ENCODE results near the gene ARMC3.

Gene ARMC3

DNA sequence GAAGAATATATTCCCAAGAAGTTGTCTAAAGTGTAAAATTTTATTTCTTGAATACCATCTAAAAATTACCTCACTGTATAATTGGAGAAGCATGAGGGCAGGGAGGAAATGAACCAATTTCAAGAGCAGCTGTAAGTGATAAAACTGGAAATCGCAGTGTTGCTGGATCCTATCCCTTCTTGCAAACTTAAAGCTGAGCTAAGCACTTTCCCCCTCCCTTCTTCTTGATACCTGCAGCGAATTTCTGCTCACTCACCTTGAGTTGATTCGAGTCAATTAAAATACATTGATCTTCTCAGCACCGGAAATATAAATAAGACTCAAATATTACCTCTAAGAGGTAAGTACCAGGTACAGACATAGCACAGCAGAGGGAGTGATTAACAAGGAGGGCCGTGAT lies 65.5 kb downstream of the ARMC3 start:
- no peaks in the 10 kb centered on the region for H3K36me3 ChIP-seq (ENCODE audit: control insufficient read depth, insufficient read depth, low read length)
- no peak overlapping the region for H3K27ac ChIP-seq (ENCODE audit: low read depth, low read length, severe bottlenecking)
- no peaks in the 10 kb centered on the region for H3K9me3 ChIP-seq (ENCODE audit: control insufficient read depth, low read length)
- no peaks in the 10 kb centered on the region for H3K4me1 ChIP-seq (ENCODE audit: control insufficient read depth, insufficient read depth, low read length, poor library complexity, severe bottlenecking)
- H3K4me3 ChIP-seq (ENCODE audit: extremely low read depth, insufficient read depth, low read length, poor library complexity, severe bottlenecking): no peak overlapping the region
- 74 to 92% methylated on average over 3 to 4 of the region's 5 CpGs for WGBS, 2 experiments (ENCODE audit: insufficient coverage in 2 of 2)

DNA sequence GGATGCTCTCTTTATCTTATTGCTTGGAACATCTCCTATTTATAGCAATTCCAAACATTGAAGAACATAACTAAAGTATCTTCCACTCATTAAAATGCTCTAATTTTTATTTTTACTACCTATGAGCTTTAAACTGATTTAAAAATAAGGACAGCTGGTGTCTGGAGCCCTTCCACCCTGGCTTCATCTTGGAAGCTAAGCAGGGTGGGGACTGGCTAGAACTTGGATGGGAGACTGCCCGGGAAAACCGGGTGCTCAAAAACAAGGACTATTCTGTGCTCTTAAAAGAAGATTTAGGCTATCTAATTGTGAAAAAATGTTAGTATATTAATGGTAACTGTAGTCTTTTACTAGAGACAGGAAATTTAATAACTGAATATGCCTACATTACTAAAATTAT lies 69.2 kb downstream of the ARMC3 start:
- no peaks in the 10 kb centered on the region for H3K4me1 ChIP-seq (ENCODE audit: control insufficient read depth, insufficient read depth, low read length, poor library complexity, severe bottlenecking)
- no CpG with 5 or more reads among the region's 2 CpGs for WGBS, 2 experiments (ENCODE audit: insufficient coverage in 2 of 2)
- H3K4me3 ChIP-seq (ENCODE audit: extremely low read depth, insufficient read depth, low read length, poor library complexity, severe bottlenecking): no peak overlapping the region
- no peak overlapping the region for H3K27ac ChIP-seq (ENCODE audit: low read depth, low read length, severe bottlenecking)
- H3K9me3 ChIP-seq (ENCODE audit: control insufficient read depth, low read length): no peaks in the 10 kb centered on the region
- H3K36me3 ChIP-seq (ENCODE audit: control insufficient read depth, insufficient read depth, low read length): no peaks in the 10 kb centered on the region

- Histone ChIP-seq H3K27ac (ENCODE audit: low read depth, low read length, severe bottlenecking) (no peak overlapping the region), H3K36me3 (ENCODE audit: control insufficient read depth, insufficient read depth, low read length) (no peaks in the 10 kb centered on the region), H3K4me3 (ENCODE audit: extremely low read depth, insufficient read depth, low read length, poor library complexity, severe bottlenecking) (no peak overlapping the region), H3K4me1 (ENCODE audit: control insufficient read depth, insufficient read depth, low read length, poor library complexity, severe bottlenecking) (no peaks in the 10 kb centered on the region), H3K9me3 (ENCODE audit: control insufficient read depth, low read length) (no peaks in the 10 kb centered on the region)
- 95 to 97% methylated on average over 7 to 12 of the region's 12 CpGs for WGBS, 2 experiments (ENCODE audit: insufficient coverage in 2 of 2)
Measured at GRCh38 chr10:22998091-22998490, 70.2 kb downstream of the ARMC3 start.

GRCh38 chr10:22999942-23000341 lies 72.1 kb downstream of the ARMC3 start:
- Histone ChIP-seq H3K4me1 (ENCODE audit: control insufficient read depth, insufficient read depth, low read length, poor library complexity, severe bottlenecking) (no peaks in the 10 kb centered on the region), H3K36me3 (ENCODE audit: control insufficient read depth, insufficient read depth, low read length) (no peaks in the 10 kb centered on the region), H3K4me3 (ENCODE audit: extremely low read depth, insufficient read depth, low read length, poor library complexity, severe bottlenecking) (no peak overlapping the region), H3K9me3 (ENCODE audit: control insufficient read depth, low read length) (no peaks in the 10 kb centered on the region), H3K27ac (ENCODE audit: low read depth, low read length, severe bottlenecking) (no peak overlapping the region)
- WGBS, 2 experiments (ENCODE audit: insufficient coverage in 2 of 2): 54 to 80% methylated on average over 1 to 2 of the region's 2 CpGs

- no peak overlapping the region for H3K27ac ChIP-seq (ENCODE audit: low read depth, low read length, severe bottlenecking)
- no peak overlapping the region for H3K4me3 ChIP-seq (ENCODE audit: extremely low read depth, insufficient read depth, low read length, poor library complexity, severe bottlenecking)
- 68 to 70% methylated on average over 13 of the region's 14 CpGs for WGBS, 2 experiments (ENCODE audit: insufficient coverage in 2 of 2)
- no peaks in the 10 kb centered on the region for H3K9me3 ChIP-seq (ENCODE audit: control insufficient read depth, low read length)
- H3K4me1 ChIP-seq (ENCODE audit: control insufficient read depth, insufficient read depth, low read length, poor library complexity, severe bottlenecking): no peaks in the 10 kb centered on the region
- no peaks in the 10 kb centered on the region for H3K36me3 ChIP-seq (ENCODE audit: control insufficient read depth, insufficient read depth, low read length)
Measured at GRCh38 chr10:23001901-23002516, 74.2 kb downstream of the ARMC3 start.

GRCh38 chr10:23005150-23005549 lies 77.3 kb downstream of the ARMC3 start:
- no peaks in the 10 kb centered on the region for H3K9me3 ChIP-seq (ENCODE audit: control insufficient read depth, low read length)
- H3K4me1 ChIP-seq (ENCODE audit: control insufficient read depth, insufficient read depth, low read length, poor library complexity, severe bottlenecking): no peaks in the 10 kb centered on the region
- H3K36me3 ChIP-seq (ENCODE audit: control insufficient read depth, insufficient read depth, low read length): no peaks in the 10 kb centered on the region
- H3K27ac ChIP-seq (ENCODE audit: low read depth, low read length, severe bottlenecking): no peak overlapping the region
- 96 to 98% methylated on average over 9 of the region's 12 CpGs for whole genome bisulfite sequencing, 2 experiments (ENCODE audit: insufficient coverage in 2 of 2)
- H3K4me3 ChIP-seq (ENCODE audit: extremely low read depth, insufficient read depth, low read length, poor library complexity, severe bottlenecking): no peak overlapping the region

GRCh38 chr10:23013581-23014335 lies 85.9 kb downstream of the ARMC3 start:
- H3K4me1 ChIP-seq (ENCODE audit: control insufficient read depth, insufficient read depth, low read length, poor library complexity, severe bottlenecking): no peaks in the 10 kb centered on the region
- WGBS, 2 experiments (ENCODE audit: insufficient coverage in 2 of 2): 100% methylated on average over 1 of the region's 3 CpGs; no CpG with 5 or more reads in 1 of the 2 experiments
- H3K4me3 ChIP-seq (ENCODE audit: extremely low read depth, insufficient read depth, low read length, poor library complexity, severe bottlenecking): no peak overlapping the region
- H3K36me3 ChIP-seq (ENCODE audit: control insufficient read depth, insufficient read depth, low read length): no peaks in the 10 kb centered on the region
- H3K9me3 ChIP-seq (ENCODE audit: control insufficient read depth, low read length): no peaks in the 10 kb centered on the region
- H3K27ac ChIP-seq (ENCODE audit: low read depth, low read length, severe bottlenecking): no peak overlapping the region

DNA sequence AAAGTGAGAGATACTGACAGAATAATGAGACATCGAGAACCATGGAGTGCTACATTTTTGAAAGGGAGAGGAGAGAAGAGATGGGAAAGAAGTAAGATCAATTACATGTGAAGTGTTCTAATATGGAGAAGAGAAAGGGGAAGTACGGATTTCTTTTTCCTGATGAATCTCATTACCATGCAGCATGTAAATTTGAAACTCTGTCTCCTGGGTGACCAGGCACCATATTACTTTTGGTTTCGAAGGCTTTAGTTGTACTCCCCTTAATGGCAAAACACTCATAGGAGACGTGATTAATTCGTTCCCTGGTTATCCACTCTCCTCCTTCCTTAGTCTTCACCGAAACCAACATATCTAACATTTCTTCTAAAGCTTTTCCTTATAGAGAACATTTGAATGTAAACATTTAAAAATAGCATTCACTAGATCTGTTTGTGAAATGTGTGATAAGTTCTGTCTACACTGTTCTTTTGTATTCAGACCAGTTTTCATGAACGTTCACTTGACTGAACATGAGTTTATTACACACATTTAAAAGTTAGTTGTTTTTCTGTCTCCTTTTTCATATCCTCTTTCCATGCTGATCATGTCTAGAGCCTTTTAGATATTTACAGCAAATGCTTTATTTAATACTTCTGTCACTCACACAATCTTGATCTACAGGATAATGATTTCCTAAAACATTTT lies 87.3 kb downstream of the ARMC3 start:
- Histone ChIP-seq H3K27ac (ENCODE audit: low read depth, low read length, severe bottlenecking) (no peak overlapping the region), H3K36me3 (ENCODE audit: control insufficient read depth, insufficient read depth, low read length) (no peaks in the 10 kb centered on the region), H3K4me1 (ENCODE audit: control insufficient read depth, insufficient read depth, low read length, poor library complexity, severe bottlenecking) (no peaks in the 10 kb centered on the region), H3K4me3 (ENCODE audit: extremely low read depth, insufficient read depth, low read length, poor library complexity, severe bottlenecking) (no peak overlapping the region), H3K9me3 (ENCODE audit: control insufficient read depth, low read length) (no peaks in the 10 kb centered on the region)
- 83 to 91% methylated on average over 5 of the region's 7 CpGs for WGBS, 2 experiments (ENCODE audit: insufficient coverage in 2 of 2)

DNA sequence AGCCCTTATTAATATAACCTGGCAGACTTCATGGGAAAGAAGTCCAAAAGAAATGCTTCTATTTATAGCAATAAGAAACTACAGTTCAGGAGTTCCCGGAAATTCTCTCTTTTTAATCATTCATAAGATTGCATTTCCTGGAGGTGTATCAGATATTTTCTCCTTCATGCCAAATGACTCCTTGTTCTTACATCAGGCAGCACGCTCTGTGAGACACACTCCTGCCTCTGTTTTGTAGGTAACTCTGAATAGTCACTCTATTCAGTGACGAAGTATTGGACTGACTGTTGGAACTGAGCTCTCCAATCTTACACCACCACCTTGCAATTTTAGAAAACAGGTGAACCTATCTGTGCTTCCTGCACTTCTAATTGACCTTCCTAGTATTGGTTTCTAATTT lies 88.8 kb downstream of the ARMC3 start:
- Histone ChIP-seq H3K27ac (ENCODE audit: low read depth, low read length, severe bottlenecking) (no peak overlapping the region), H3K36me3 (ENCODE audit: control insufficient read depth, insufficient read depth, low read length) (no peaks in the 10 kb centered on the region), H3K9me3 (ENCODE audit: control insufficient read depth, low read length) (no peaks in the 10 kb centered on the region), H3K4me3 (ENCODE audit: extremely low read depth, insufficient read depth, low read length, poor library complexity, severe bottlenecking) (no peak overlapping the region), H3K4me1 (ENCODE audit: control insufficient read depth, insufficient read depth, low read length, poor library complexity, severe bottlenecking) (no peaks in the 10 kb centered on the region)
- WGBS, 2 experiments (ENCODE audit: insufficient coverage in 2 of 2): 80 to 83% methylated on average over 1 of the region's 3 CpGs

GRCh38 chr10:23019633-23020032 lies 91.8 kb downstream of the ARMC3 start:
- H3K9me3 ChIP-seq (ENCODE audit: control insufficient read depth, low read length): no peaks in the 10 kb centered on the region
- no peaks in the 10 kb centered on the region for H3K36me3 ChIP-seq (ENCODE audit: control insufficient read depth, insufficient read depth, low read length)
- WGBS, 2 experiments (ENCODE audit: insufficient coverage in 2 of 2): 59 to 74% methylated on average over 5 of the region's 6 CpGs
- H3K4me1 ChIP-seq (ENCODE audit: control insufficient read depth, insufficient read depth, low read length, poor library complexity, severe bottlenecking): no peaks in the 10 kb centered on the region
- no peak overlapping the region for H3K27ac ChIP-seq (ENCODE audit: low read depth, low read length, severe bottlenecking)
- H3K4me3 ChIP-seq (ENCODE audit: extremely low read depth, insufficient read depth, low read length, poor library complexity, severe bottlenecking): no peak overlapping the region

- WGBS, 2 experiments (ENCODE audit: insufficient coverage in 2 of 2): 83 to 100% methylated on average over 1 of the region's 2 CpGs
- Histone ChIP-seq H3K4me1 (ENCODE audit: control insufficient read depth, insufficient read depth, low read length, poor library complexity, severe bottlenecking) (no peaks in the 10 kb centered on the region), H3K9me3 (ENCODE audit: control insufficient read depth, low read length) (no peaks in the 10 kb centered on the region), H3K27ac (ENCODE audit: low read depth, low read length, severe bottlenecking) (no peak overlapping the region), H3K4me3 (ENCODE audit: extremely low read depth, insufficient read depth, low read length, poor library complexity, severe bottlenecking) (no peak overlapping the region), H3K36me3 (ENCODE audit: control insufficient read depth, insufficient read depth, low read length) (no peaks in the 10 kb centered on the region)
Measured at GRCh38 chr10:23021430-23021829, 93.6 kb downstream of the ARMC3 start.

All from mesodermal cell (in vitro differentiated cells).